MM.1S (cell line): ENCODE results near the gene WNK2.

Experiments
- EZH2phosphoT487 ChIP-seq: fragments of 300-600 bp; sonication (generic); IDR thresholded peaks from 2 replicates; pipeline ENCODE4 v1.6.1; 2018; ENCODE audit warnings: antibody characterized with exemption, low read length
- TF ChIP-seq, protein P1 (sequence below): fragments of 300-600 bp; sonication (generic); IDR thresholded peaks from 2 replicates; pipeline ENCODE4 v1.5.1; 2016; ENCODE audit warnings: antibody characterized with exemption, low read length, mixed read lengths

DNA sequence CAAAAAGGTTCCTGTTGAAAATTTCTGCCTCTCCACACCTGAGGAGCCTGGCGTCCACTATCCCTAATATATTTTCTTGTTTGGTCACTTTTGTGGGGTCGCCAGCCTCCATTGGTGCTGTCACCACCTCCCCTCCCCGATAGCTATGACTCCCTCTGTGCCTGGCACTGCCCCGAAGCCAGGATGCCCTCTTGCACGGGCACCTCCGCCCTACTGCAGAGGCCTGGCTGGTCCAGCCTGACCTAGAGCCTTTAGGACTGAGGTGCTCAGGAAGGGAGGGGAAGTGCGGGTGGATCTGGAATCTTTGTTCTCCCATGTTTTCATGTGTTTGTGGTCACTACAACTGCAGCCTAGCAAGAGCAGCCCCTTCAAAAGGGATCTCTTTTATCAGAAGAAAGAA is 62.6 kb downstream of the WNK2 start:
- TF ChIP-seq, protein P1, sequence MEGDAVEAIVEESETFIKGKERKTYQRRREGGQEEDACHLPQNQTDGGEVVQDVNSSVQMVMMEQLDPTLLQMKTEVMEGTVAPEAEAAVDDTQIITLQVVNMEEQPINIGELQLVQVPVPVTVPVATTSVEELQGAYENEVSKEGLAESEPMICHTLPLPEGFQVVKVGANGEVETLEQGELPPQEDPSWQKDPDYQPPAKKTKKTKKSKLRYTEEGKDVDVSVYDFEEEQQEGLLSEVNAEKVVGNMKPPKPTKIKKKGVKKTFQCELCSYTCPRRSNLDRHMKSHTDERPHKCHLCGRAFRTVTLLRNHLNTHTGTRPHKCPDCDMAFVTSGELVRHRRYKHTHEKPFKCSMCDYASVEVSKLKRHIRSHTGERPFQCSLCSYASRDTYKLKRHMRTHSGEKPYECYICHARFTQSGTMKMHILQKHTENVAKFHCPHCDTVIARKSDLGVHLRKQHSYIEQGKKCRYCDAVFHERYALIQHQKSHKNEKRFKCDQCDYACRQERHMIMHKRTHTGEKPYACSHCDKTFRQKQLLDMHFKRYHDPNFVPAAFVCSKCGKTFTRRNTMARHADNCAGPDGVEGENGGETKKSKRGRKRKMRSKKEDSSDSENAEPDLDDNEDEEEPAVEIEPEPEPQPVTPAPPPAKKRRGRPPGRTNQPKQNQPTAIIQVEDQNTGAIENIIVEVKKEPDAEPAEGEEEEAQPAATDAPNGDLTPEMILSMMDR = no peak
- no peak for TF ChIP-seq EZH2phosphoT487
